SK-N-SH (cell line): ENCODE results near the gene MACROD2. TPM values are rescaled to one million over a fixed set of nuclear protein-coding genes. Genes with fewer than 3 reads are reported as not detected.

Experiments used
- CTCF ChIA-PET: fragments of 300-600, 350-600 bp; formaldehyde crosslinking; extraction: SDS; loops from one replicate; lab custom pipeline; 2021; lab: Yijun Ruan, JAX
- POLR2A ChIA-PET: fragments of 350-600 bp; sonication (Branson Sonifier 250); formaldehyde crosslinking; extraction: SDS; loops from one replicate; lab custom pipeline; 2020; ENCODE audit warnings: antibody characterized with exemption, inconsistent platforms; lab: Yijun Ruan, JAX
- DNase-seq: peaks from one replicate; pipeline ENCODE4 v3.0.0; 2012
- H2AFZ ChIP-seq: fragments of 200-600 bp; sonication (generic); 2 replicates; pipeline ENCODE4 v1.8.1; 2016; ENCODE audit warnings: antibody characterized with exemption, mild to moderate bottlenecking, low read depth
- H3F3A ChIP-seq: fragments of 200-600 bp; sonication (generic); replicated peaks from 2 replicates; pipeline ENCODE3; 2016; ENCODE audit warnings: antibody characterized with exemption, mild to moderate bottlenecking; ENCODE audit not compliant: insufficient read depth
- H3K27ac ChIP-seq, 2 experiments: fragments of 200-500 bp in 1 of 2; fragments of 200-600 bp in 1 of 2; sonication (Bioruptor generic) in 1 of 2; sonication (generic), shearing (Covaris generic) in 1 of 2; 2 replicates each; pipeline versions ENCODE4 v1.5.1 to v1.6.1; 2014 to 2016; ENCODE audit warnings: low read depth in 2 of 2, inconsistent platforms in 1 of 2, low read length in 1 of 2, mild to moderate bottlenecking in 1 of 2, mixed read lengths in 1 of 2
- H3K27me3 ChIP-seq: fragments of 200-600 bp; sonication (generic), shearing (Covaris generic); 2 replicates; pipeline ENCODE4 v1.6.1; 2016; ENCODE audit warnings: mixed run types; ENCODE audit not compliant: insufficient read depth
- H3K36me3 ChIP-seq, 2 experiments: fragments of 200-500 bp in 1 of 2; fragments of 200-600 bp in 1 of 2; sonication (Bioruptor generic) in 1 of 2; sonication (generic) in 1 of 2; replicated peaks in 1 of 2; 2 replicates each; pipeline versions ENCODE3 to v1.5.1; 2014 to 2016; ENCODE audit warnings: low read length in 1 of 2, mild to moderate bottlenecking in 1 of 2; ENCODE audit not compliant: insufficient read depth in 2 of 2, control insufficient read depth in 1 of 2
- H3K4me1 ChIP-seq, 2 experiments: fragments of 200-500 bp in 1 of 2; fragments of 200-600 bp in 1 of 2; sonication (Bioruptor generic) in 1 of 2; sonication (generic), shearing (Covaris generic) in 1 of 2; 2 replicates each; pipeline versions ENCODE4 v1.5.1 to v1.6.1; 2014 to 2016; ENCODE audit warnings: low read depth in 1 of 2, low read length in 1 of 2, mixed run types in 1 of 2; ENCODE audit not compliant: insufficient read depth in 2 of 2, control insufficient read depth in 1 of 2
- H3K4me2 ChIP-seq: fragments of 200-600 bp; sonication (generic), shearing (Covaris generic); 2 replicates; pipeline ENCODE4 v1.6.1; 2017; ENCODE audit warnings: mixed run types
- H3K4me3 ChIP-seq, 2 experiments: fragments of 200-500 bp in 1 of 2; fragments of 200-600 bp in 1 of 2; sonication (Bioruptor generic) in 1 of 2; sonication (generic), shearing (Covaris generic) in 1 of 2; 2 replicates each; pipeline versions ENCODE4 v1.5.1 to v1.8.1; 2014 to 2016; ENCODE audit warnings: low read depth in 2 of 2, inconsistent platforms in 1 of 2, low read length in 1 of 2, mild to moderate bottlenecking in 1 of 2, mixed read lengths in 1 of 2, moderate library complexity in 1 of 2
- H3K79me2 ChIP-seq: fragments of 200-600 bp; sonication (generic); 2 replicates; pipeline ENCODE4 v1.8.1; 2017; ENCODE audit warnings: mild to moderate bottlenecking; ENCODE audit not compliant: insufficient read depth
- H3K9ac ChIP-seq: fragments of 200-600 bp; sonication (generic); 2 replicates; pipeline ENCODE4 v1.6.1; 2017; ENCODE audit warnings: mixed run types
- H3K9me2 ChIP-seq: fragments of 200-600 bp; sonication (generic); 2 replicates; pipeline ENCODE4 v1.6.1; 2017; ENCODE audit warnings: mixed run types
- H3K9me3 ChIP-seq: fragments of 200-600 bp; sonication (generic); 2 replicates; pipeline ENCODE4 v1.6.1; 2017; ENCODE audit warnings: mixed run types, mild to moderate bottlenecking, moderate library complexity
- H4K20me1 ChIP-seq: fragments of 200-600 bp; sonication (generic); 2 replicates; pipeline ENCODE4 v1.6.1; 2017; ENCODE audit warnings: mild to moderate bottlenecking, mixed run types; ENCODE audit not compliant: insufficient read depth
- ELF1 ChIP-seq: IDR thresholded peaks from 2 replicates; pipeline ENCODE4 v1.4.0; 2012
- EZH2phosphoT487 ChIP-seq: fragments of 200-600 bp; sonication (generic); IDR thresholded peaks from 2 replicates; pipeline ENCODE4 v1.6.1; 2017; ENCODE audit warnings: low read depth, mixed run types, mild to moderate bottlenecking, antibody characterized with exemption, moderate library complexity, borderline replicate concordance
- FOSL2 ChIP-seq: IDR thresholded peaks from 2 replicates; pipeline ENCODE4 v1.4.0; 2012; ENCODE audit warnings: low read depth, mild to moderate bottlenecking, moderate library complexity, borderline replicate concordance
- GATA2 ChIP-seq: sonication (generic); formaldehyde crosslinking; IDR thresholded peaks from 2 replicates; pipeline ENCODE4 v1.5.0; 2020; ENCODE audit warnings: mild to moderate bottlenecking, missing genetic modification reagents
- MAX ChIP-seq: IDR thresholded peaks from 2 replicates; pipeline ENCODE4 v1.4.0; 2012; ENCODE audit warnings: low read depth
- NFIC ChIP-seq: IDR thresholded peaks from 2 replicates; pipeline ENCODE4 v1.4.0; 2012; ENCODE audit warnings: borderline replicate concordance
- NRF1 ChIP-seq: IDR thresholded peaks from 2 replicates; pipeline ENCODE4 v1.6.1; 2012; ENCODE audit warnings: low read depth, mild to moderate bottlenecking, low read length
- PBX3 ChIP-seq: IDR thresholded peaks from 2 replicates; pipeline ENCODE4; 2012
- POLR2AphosphoS5 ChIP-seq: IDR thresholded peaks from 2 replicates; pipeline ENCODE4 v1.6.1; 2012; ENCODE audit warnings: low read depth, low read length
- RCOR1 ChIP-seq: fragments of 150-350 bp; IDR thresholded peaks from 2 replicates; pipeline ENCODE4 v1.6.1; 2017; ENCODE audit warnings: antibody characterized with exemption, low read length
- RFX5 ChIP-seq: IDR thresholded peaks from 2 replicates; pipeline ENCODE4 v1.6.1; 2012; ENCODE audit warnings: mild to moderate bottlenecking, improper control_type of control experiment, low read length
- RXRA ChIP-seq: IDR thresholded peaks from 2 replicates; pipeline ENCODE4 v1.4.0; 2012; ENCODE audit warnings: low read depth, mild to moderate bottlenecking, borderline replicate concordance
- SIN3A ChIP-seq: IDR thresholded peaks from 2 replicates; pipeline ENCODE4 v1.6.1; 2012; ENCODE audit warnings: low read depth, mild to moderate bottlenecking, low read length, moderate library complexity, borderline replicate concordance
- TAF1 ChIP-seq: IDR thresholded peaks from 2 replicates; pipeline ENCODE4 v1.6.1; 2012; ENCODE audit warnings: low read depth, mild to moderate bottlenecking, low read length, moderate library complexity, borderline replicate concordance
- USF2 ChIP-seq: fragments of 150-350 bp; IDR thresholded peaks from 2 replicates; pipeline ENCODE4 v1.6.1; 2017; ENCODE audit warnings: antibody characterized with exemption, low read length, low read depth, borderline replicate concordance
- WGBS: methylation state at CpG from one replicate; pipeline ENCODE4 v1.1.6; 2017; ENCODE audit warnings: low lambda C conversion rate; 5-methylcytosine and 5-hydroxymethylcytosine counted together
- polyA plus RNA-seq, 3 experiments: library from polyadenylated mRNA; depleted of rRNA; stranded (reverse); fragments of >200 nt; gene quantifications; 2 replicates each; pipeline ENCODE4 v1.2.3, GENCODE V29; 2012
- TF ChIP-seq, protein P1 (sequence below): fragments of 150-350 bp; IDR thresholded peaks from 2 replicates; pipeline ENCODE4 v1.6.1; 2016; ENCODE audit warnings: mild to moderate bottlenecking, low read depth, low read length
- TF ChIP-seq, protein P2 (sequence below): IDR thresholded peaks from 2 replicates; pipeline ENCODE4 v1.4.0; 2012; ENCODE audit warnings: low read depth, borderline replicate concordance
- TF ChIP-seq, protein P3 (sequence below): fragments of 200-600 bp; sonication (generic); IDR thresholded peaks from 2 replicates; pipeline ENCODE4 v1.6.1; 2017; ENCODE audit warnings: antibody characterized with exemption, mild to moderate bottlenecking, moderate library complexity

MACROD2 gene
- polyA plus RNA-seq, 1 of the 3 experiments (the other 2 are of a cell fraction): 0.33 TPM

DNA sequence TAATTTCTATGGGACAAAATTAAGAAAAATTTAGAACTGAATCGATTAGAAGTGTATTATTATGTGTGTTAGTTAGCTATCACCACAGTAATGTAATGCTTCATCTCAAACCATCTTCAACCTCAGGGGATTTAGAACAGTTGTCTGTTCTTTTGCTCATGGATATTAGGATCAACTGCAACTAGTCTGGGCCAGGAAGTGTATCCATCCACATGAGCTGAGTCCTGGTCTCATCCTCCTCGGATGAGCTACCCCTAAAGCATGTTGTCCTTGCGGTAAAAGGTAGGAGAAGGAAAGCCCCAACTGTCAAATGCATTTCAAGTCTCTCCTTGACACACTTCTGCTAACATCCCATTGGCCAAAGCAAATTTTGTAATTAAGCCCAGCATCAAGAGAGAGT is 2040.3 kb downstream of the MACROD2 start:
- no peaks in the 10 kb centered on the region for H3K9me3 ChIP-seq
- no peak overlapping the region for H2AFZ ChIP-seq
- no peak overlapping the region for H3K4me2 ChIP-seq
- H3K27ac ChIP-seq: no peak overlapping the region
- H4K20me1 ChIP-seq: no peaks in the 10 kb centered on the region
- no peaks in the 10 kb centered on the region for H3F3A ChIP-seq
- no peaks in the 10 kb centered on the region for H3K27me3 ChIP-seq
- no peaks in the 10 kb centered on the region for H3K79me2 ChIP-seq
- H3K4me1 ChIP-seq: no peaks in the 10 kb centered on the region; a peak in 1 of 4 replicates
- H3K4me3 ChIP-seq: no peak overlapping the region
- no peak for DNase-seq
- no peaks in the 10 kb centered on the region for H3K9me2 ChIP-seq
- no peaks in the 10 kb centered on the region for H3K36me3 ChIP-seq
- whole genome bisulfite sequencing: 25% methylated on average over 3 of the region's 3 CpGs
- CTCF ChIA-PET: interaction anchor here (0.6 kb wide), 1 partner anchor 1469 kb away, joined by 4 read pairs; no protein-coding TSS in a partner anchor
- TF ChIP-seq, protein P1, sequence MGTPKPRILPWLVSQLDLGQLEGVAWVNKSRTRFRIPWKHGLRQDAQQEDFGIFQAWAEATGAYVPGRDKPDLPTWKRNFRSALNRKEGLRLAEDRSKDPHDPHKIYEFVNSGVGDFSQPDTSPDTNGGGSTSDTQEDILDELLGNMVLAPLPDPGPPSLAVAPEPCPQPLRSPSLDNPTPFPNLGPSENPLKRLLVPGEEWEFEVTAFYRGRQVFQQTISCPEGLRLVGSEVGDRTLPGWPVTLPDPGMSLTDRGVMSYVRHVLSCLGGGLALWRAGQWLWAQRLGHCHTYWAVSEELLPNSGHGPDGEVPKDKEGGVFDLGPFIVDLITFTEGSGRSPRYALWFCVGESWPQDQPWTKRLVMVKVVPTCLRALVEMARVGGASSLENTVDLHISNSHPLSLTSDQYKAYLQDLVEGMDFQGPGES: no peak
- no peak for TF ChIP-seq EZH2phosphoT487
- no peak for TF ChIP-seq MAX
- no peak for TF ChIP-seq USF2
- TF ChIP-seq PBX3: no peak
- TF ChIP-seq TAF1: no peak
- TF ChIP-seq RFX5: no peak
- TF ChIP-seq NRF1: no peak
- TF ChIP-seq SIN3A: no peak
- POLR2A ChIA-PET: no interaction called here
- H3K9ac ChIP-seq: no peak overlapping the region

DNA sequence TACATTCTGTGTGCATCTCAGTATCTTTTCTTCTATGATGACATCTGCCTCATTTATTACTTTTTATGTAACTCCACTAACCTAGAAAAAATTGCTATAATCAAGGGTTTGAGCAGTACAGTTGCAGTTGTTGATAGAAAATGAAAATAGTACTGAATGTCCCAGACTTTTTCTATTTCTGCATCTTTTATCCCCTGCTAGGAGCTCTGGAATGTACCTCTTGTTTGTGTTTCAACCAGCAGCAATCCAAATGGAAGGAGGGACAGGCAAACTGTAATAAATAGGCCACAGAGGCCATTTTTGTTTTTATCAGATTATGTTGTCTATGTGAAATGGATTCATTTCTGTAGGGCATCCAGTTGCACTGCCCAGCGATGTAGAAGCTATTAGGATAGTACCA is 2041.0 kb downstream of the MACROD2 start:
- Histone ChIP-seq H3K27me3 (no peaks in the 10 kb centered on the region), H3K4me1 (no peaks in the 10 kb centered on the region; a peak in 1 of 4 replicates), H3K9ac (no peak overlapping the region), H4K20me1 (no peaks in the 10 kb centered on the region), H3K36me3 (no peaks in the 10 kb centered on the region), H3F3A (no peaks in the 10 kb centered on the region), H3K9me3 (no peaks in the 10 kb centered on the region), H3K79me2 (no peaks in the 10 kb centered on the region), H3K4me2 (no peak overlapping the region), H3K9me2 (no peaks in the 10 kb centered on the region), H3K27ac (no peak overlapping the region), H3K4me3 (no peak overlapping the region), H2AFZ (no peak overlapping the region)
- CTCF ChIA-PET: interaction anchor here (0.9 kb wide), 1 partner anchor 1707 kb away, joined by 3 read pairs; no protein-coding TSS in a partner anchor
- POLR2A ChIA-PET: no interaction called here
- no peak for DNase-seq
- 14% methylated on average over 1 of the region's 1 CpG for WGBS
- no peak for TF ChIP-seq NRF1
- TF ChIP-seq RCOR1: no peak
- TF ChIP-seq MAX: no peak
- TF ChIP-seq NFIC: no peak
- TF ChIP-seq FOSL2: no peak
- TF ChIP-seq, protein P2, sequence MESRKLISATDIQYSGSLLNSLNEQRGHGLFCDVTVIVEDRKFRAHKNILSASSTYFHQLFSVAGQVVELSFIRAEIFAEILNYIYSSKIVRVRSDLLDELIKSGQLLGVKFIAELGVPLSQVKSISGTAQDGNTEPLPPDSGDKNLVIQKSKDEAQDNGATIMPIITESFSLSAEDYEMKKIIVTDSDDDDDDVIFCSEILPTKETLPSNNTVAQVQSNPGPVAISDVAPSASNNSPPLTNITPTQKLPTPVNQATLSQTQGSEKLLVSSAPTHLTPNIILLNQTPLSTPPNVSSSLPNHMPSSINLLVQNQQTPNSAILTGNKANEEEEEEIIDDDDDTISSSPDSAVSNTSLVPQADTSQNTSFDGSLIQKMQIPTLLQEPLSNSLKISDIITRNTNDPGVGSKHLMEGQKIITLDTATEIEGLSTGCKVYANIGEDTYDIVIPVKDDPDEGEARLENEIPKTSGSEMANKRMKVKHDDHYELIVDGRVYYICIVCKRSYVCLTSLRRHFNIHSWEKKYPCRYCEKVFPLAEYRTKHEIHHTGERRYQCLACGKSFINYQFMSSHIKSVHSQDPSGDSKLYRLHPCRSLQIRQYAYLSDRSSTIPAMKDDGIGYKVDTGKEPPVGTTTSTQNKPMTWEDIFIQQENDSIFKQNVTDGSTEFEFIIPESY: no peak
- no peak for TF ChIP-seq ELF1
- no peak for TF ChIP-seq GATA2
- no peak for TF ChIP-seq RXRA
- TF ChIP-seq, protein P3, sequence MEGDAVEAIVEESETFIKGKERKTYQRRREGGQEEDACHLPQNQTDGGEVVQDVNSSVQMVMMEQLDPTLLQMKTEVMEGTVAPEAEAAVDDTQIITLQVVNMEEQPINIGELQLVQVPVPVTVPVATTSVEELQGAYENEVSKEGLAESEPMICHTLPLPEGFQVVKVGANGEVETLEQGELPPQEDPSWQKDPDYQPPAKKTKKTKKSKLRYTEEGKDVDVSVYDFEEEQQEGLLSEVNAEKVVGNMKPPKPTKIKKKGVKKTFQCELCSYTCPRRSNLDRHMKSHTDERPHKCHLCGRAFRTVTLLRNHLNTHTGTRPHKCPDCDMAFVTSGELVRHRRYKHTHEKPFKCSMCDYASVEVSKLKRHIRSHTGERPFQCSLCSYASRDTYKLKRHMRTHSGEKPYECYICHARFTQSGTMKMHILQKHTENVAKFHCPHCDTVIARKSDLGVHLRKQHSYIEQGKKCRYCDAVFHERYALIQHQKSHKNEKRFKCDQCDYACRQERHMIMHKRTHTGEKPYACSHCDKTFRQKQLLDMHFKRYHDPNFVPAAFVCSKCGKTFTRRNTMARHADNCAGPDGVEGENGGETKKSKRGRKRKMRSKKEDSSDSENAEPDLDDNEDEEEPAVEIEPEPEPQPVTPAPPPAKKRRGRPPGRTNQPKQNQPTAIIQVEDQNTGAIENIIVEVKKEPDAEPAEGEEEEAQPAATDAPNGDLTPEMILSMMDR: no peak
- TF ChIP-seq POLR2AphosphoS5: no peak
